ENCODE results near the gene AADACL2.

DNA sequence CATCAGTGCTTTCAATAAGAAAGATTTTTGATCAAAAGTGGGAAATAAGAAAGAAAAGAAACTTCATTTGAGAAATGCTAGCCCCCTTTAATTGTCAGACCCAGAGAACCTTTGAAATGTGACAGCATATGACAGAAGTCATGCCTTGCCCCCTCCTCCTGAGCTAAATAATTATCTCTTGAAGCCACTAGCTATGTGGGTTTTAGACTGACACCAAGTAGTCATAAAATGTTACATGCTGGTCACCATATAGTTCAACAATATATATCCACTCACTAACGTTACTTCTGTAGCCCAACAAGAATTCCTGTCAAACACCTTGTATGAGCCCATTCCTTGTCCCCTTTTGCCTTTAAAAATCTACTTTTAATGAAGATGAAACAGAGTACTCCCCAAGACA lies 43.1 kb upstream of the AADACL2 start:
- TF ChIP-seq, protein P1, sequence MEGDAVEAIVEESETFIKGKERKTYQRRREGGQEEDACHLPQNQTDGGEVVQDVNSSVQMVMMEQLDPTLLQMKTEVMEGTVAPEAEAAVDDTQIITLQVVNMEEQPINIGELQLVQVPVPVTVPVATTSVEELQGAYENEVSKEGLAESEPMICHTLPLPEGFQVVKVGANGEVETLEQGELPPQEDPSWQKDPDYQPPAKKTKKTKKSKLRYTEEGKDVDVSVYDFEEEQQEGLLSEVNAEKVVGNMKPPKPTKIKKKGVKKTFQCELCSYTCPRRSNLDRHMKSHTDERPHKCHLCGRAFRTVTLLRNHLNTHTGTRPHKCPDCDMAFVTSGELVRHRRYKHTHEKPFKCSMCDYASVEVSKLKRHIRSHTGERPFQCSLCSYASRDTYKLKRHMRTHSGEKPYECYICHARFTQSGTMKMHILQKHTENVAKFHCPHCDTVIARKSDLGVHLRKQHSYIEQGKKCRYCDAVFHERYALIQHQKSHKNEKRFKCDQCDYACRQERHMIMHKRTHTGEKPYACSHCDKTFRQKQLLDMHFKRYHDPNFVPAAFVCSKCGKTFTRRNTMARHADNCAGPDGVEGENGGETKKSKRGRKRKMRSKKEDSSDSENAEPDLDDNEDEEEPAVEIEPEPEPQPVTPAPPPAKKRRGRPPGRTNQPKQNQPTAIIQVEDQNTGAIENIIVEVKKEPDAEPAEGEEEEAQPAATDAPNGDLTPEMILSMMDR (IDR thresholded peaks at IDR 0.05; ENCODE audit: low read depth, low read length): no peak
- no peak for TF ChIP-seq EZH2phosphoT487 (IDR thresholded peaks at IDR 0.05; ENCODE audit: low read depth)
